Right kidney (tissue), 1 donor: ENCODE measurements around the gene SEC14L5.
"Not testable (repeated sequence)": the region's sequence is repeated elsewhere in the genome, so short reads cannot be mapped to it uniquely, and the experiment has no call there.

ENCODE experiments used
- DNase-seq: peaks from one replicate; pipeline ENCODE4 v3.0.0-alpha.2; 2016

Gene SEC14L5

DNA sequence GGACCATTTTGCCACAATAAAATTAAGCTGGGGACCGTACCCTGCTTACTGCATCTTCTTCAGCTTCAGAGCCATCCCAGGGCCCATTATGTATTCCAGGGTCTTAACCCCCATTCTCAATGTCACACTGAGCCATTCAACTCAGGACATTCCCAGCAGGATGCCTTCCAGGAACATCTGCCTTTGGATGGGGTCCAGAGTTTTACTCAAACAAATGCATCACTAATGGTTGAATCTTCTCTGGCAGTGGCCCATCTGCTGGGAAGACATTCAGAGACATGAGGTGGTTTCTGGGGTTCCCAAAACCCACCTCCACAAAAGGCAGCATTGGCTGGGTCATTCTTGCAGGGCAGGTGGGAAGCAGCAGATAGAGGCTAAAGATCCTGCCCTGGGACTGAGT, 3.4 kb upstream of the SEC14L5 start:
- no peak for DNase-seq

DNA sequence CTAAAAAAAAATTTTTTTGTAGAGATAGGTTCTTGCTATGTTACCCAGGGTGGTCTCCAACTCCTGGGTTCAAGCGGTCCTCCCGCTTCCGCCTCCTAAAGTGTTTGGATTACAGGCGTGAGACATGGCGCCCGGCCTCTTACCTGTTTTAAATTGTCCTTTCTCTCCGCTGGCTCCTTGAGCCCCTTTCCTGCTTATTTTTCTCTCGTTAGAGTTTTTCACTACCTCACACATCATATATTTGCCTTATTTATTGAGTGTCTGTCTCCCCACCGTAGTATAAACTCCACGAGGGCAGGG, 760 bp upstream of the SEC14L5 start:
- no peak for DNase-seq

DNA sequence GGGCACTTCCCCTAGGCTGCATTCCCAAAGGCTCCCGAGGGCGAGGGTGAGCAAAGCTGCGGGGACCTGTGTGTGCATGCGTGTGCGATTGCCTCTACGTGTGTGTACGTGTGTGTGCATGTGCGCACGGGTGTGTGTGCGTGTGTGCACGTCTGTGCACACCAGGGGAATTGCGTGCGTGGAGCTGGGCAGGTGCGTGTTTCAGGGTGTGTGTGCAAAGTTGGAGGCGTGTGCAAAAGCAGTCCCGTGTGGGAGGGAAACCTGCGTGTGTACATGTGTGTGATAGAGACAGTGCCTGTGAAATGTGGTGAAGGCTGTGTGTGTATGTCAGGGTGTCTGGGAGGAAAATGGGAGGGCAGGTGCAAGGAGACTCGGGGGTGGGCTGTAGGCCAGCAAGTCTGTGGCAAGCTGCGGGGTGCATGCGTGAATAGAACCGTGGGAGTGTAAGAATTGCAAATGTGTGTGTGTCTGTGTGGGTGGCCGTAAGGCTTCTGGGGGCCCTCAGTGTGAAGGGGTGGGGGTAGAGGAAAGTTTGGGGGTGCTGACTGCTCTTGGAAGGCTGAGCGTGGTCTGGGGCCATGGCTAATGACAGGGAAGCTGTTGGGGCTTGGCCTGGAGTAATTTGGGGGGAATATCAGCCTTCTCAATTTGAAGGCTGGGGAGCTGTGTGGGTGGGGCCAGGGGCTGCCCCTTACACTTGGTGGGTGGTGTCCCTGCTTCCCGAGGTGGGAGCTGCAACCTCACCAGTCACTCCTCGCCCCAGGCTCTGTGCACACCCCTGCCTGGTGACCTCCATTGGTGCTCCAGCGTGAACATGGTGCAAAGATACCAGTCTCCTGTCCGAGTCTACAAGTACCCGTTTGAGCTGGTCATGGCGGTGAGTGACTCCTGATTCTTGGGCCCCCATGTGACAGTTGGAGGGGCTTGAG, 644 bp downstream of the SEC14L5 start:
- no peak for DNase-seq

DNA sequence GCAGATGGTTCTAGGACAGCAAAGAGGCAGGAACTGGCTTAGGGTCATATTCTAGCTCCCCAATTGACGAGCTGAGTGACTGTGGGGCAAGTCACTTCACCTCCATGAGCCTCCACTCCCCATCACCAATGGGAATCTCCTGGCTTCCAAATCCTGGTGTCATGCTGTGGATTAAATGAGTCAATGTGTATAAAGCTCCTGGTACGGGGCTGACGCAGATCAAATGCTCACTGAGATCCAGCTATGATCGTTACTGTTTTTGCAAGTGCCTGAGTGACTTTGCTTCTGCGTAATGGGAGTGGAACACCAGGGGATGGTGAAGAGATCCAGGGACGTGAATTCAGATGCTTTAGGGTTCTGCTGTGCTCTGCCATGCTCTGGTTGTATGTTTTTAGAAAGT, 2.4 kb downstream of the SEC14L5 start:
- DNase-seq, result no peak

DNA sequence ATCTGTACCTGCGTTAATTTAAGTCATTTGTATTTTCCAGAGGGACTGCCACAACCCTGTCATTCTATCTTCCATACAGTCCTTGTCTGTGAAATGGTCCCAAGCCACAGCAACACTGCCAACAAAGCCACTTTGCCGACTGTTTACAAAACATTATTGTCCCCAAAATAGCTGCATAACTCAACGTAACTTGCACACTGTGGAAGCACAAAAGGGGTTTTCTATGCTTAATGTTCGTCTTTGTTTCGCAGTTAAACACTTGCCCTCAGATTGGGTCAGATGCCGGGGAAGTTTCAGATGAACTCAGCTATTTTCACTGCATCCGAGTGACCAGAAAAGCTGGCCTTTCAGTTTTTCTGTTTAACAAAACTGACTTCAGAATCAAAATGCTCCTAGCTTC, 4.6 kb downstream of the SEC14L5 start:
- DNase-seq, result no peak

DNA sequence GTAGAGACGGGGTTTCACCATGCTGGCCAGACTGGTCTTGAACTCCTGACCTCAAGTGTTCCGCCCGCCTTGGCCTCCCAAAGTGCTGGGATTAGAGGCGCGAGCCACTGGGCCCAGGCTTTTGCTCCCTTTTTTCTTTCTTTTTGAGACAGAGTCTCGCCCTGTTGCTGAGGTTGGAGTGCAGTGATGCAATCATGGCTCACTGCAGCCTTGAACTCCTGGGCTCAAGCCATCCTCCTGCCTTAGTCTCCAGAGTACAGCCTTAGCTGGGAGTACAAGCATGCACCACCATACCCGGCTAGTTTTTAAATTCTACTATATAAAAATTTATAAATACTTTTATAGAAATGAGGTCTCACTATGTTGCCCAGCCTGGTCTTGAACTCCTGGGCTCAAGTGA, 5.4 kb downstream of the SEC14L5 start:
- DNase-seq, result not testable (repeated sequence)

DNA sequence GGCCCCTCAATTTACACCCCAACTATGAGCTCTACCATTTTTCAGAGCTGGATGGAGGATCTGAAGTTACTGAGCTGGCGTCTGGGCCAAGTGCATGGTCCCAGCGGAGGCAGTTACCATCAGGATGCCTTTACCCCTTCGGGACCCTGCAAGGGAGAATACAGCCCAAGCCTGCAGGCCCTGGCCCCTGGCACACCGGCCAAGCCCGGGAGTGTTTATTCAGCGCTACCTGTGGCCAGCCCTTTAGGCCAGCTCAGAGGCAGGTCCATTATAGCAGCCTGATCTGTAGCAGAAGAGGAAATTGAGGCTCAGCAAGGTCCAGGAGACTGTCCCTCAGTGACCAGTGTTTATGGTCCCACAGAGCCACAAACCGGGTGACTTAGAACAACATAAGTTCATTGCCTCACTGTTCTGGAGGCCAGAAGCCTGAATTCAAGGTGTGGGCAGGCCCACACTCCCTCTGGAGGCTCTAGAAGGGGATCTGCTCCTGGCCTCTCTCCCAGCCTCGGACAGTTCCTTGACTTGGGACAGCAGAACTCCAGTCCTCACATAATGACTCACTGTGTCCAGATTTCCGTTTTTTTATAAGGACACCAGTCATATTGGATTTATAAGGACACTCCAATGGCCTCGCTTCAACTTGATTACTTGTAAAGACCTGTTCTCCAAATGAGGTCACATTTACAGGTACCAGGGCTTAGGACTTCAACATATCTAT, 8.8 kb downstream of the SEC14L5 start:
- DNase-seq, result no peak

DNA sequence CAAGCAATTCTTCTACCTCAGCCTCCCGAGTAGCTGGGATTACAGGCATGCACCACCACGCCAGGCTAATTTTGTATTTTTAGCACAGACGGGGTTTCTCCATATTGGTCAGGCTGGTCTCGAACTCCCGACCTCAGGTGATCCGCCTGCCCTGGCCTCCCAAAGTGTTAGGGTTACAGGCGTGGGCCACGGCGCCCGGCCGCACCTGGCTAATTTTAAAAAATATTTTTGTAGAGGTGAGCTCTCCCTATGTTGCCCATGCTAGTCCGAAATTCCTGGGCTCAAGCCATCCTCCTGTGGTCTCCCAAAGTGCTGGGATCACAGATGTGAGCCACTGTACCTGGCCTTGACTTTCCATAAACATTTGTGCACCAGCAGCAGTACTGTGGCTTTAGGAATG, 10.1 kb downstream of the SEC14L5 start:
- not testable (repeated sequence) for DNase-seq

DNA sequence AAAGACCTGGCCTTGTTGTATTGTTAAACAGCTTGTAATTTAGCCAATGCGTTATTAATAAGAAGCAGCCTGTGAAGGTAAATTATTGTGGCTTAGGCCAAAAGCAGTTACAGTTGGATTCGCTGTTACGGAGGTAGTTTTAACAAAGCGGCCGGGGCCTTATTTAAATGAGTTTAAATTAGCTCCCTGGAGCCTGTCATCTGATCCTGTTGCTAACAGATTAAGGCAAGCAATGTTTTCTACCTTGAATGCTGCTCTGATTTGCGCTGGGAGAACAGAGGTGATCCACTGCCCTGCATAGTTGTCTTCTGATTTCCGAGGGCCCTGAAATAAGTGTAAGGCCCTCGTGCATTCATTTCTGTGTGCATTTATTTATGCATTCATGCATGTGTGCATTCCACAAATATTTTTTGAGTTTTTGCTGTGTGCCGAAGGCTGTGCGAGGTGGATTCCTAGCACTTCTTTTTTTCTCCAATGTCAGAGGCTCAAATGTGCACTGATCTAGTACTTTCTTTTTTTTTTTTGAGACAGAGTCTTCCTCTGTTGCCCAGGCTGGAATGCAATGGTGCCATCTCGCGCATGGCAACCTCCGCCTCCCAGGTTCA, 10.9 kb downstream of the SEC14L5 start:
- DNase-seq, result no peak

DNA sequence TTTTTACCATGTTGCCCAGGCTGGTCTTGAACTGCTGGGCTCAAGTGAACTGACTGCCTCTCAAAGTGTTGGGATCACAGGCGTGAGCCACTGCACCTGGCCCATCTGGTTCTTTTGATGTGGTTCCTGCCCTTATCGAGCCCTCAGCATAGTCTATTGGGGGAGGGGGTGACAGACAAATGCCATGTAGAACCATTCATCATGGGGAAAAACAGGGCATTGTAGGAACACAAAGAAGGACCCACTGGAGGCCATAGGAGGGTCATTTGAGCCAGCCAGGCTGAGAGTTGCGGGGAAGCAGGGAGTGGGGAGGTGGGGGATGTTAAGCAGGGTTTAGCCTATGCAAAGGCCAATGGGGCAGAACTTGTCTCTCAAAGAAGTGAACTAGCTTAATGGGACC, 11.9 kb downstream of the SEC14L5 start:
- no peak for DNase-seq

DNA sequence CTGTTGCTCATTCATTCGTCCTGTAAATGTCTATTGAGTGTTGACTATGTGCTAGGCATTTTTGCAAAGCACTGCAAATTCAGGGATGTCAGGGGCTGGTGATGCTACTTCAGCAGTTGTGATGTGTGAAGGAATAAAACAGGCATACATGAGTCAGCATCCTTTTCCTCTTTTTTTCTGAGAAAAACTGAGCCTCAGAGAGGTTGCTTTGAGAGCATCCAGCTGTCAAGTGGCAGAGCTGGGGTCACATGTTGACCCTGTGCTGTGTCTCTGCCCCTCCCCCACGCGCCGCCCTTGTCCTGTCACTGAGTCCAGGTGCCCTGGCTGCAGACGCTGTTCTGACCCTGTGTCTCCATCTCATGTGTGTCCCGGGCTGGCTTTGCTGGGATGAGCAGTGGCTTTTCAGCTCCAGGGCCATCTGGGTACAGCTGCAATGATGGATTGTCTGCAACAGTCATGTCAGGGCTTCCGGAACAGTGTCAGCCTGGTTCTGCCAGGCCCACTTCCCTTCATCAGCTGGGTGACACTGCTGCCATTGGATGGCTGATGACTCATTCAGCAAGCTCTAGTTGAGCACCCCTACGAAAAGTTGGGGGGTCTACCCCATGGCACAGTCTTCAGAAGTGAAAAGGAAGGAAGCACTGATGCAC, 14.9 kb downstream of the SEC14L5 start:
- no peak for DNase-seq

DNA sequence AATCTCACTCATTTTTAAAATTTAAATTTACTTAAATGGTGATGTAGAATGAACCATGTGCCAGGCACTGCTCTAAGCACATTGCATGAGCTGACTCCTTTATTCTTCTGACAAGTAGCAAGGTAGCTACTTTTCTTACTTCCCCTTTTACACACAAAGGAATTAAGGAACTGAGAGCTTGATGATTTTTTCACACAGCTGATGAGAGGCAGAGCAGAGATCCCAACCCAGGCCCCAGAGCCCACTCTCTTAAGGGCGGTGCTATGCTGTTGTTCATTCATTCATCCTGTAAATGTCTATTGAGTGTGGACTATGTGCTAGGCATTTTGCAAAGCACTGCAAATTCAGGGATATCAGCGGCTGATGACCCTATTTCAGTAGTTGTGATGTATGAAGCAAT, 17.9 kb downstream of the SEC14L5 start:
- DNase-seq, result no peak

DNA sequence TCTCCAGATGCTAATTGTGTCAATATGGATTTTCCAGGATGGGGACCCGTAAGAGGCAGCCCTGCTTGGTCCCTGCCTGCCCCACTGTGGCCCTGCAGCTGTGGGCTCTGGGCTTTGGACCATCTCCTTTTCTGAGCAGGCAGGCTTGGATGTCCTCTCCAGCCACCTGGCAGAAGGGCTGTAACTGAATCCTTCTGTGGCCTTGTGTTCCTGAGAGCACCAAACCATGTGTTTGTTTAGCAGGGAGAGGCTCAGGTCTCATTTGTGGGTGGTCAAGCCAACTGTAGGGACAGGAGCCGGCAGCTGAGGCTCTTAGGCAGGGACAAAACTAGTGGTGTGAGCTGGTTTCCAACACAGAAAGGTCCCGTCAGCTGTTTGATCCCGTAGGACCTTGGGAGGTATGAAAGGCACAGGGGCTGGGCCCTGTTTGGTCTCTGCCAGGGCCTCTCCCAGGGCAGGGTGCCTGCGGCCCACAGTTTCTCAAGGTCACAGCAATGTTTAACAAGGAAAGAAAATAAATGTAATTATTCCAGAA, 18.5 kb downstream of the SEC14L5 start:
- no peak for DNase-seq

DNA sequence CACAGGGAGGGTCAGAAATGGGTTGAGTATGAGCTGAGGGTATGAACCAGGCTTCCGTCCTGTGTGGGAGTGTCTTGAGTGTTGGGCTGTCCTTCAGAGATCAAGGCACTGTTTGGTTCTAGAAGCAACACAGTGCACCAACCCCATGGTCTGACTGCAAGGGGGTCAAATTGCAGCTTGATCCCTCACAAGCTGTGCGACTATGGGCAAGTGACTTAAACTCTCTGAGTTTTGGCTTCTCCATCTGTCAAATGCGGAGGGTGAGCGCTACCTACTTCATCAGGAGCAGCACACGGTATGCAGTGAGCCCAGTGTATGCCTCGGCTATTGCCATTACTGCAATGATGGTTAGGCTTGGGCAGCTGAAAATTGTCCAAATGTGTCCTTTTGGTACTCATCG, 21.0 kb downstream of the SEC14L5 start:
- DNase-seq, result no peak

DNA sequence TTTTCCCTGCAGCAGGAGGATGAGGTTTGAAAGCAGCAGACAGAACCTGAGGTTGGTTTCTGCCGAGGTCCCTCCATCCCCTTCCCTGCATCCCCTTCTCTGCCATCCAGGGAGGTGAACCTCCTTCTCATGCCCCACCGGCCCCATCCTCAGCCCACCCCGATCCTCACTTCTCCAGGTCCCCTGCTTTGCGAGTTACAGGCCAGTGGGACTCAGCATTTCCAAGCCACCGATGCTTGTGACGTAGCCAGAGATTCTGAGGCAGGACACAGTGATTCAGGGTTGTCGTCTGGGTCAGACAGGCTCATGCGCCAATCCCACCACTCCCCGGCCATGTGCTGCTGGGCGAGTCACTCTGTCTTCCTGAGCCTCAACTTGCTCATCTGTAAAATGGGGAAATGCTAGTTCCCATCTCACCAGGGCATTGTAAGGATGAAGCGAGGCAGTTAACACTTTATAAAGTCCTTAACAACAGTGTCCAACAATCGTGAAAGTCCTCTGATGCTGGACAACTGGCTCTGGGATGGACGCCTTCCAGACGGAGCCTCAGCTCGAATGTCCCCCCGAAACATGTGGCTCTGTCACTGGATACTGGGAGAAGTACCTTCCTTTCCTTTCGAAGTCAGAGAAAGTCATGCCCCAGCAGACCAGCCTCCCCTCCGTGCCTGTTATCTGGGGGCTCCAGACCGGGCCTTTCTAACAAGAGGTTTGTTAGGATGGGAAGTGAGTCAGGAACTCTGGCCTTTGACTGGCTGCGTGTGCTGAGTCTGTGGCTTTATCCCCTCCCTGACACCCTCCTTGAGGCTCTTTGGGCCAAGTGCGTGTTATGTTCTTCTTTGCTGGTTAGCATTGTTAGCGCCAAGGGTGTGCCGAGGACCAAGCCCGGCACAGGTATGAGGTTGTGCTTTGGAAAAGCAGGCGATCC, 21.9 kb downstream of the SEC14L5 start:
- DNase-seq, result no peak

DNA sequence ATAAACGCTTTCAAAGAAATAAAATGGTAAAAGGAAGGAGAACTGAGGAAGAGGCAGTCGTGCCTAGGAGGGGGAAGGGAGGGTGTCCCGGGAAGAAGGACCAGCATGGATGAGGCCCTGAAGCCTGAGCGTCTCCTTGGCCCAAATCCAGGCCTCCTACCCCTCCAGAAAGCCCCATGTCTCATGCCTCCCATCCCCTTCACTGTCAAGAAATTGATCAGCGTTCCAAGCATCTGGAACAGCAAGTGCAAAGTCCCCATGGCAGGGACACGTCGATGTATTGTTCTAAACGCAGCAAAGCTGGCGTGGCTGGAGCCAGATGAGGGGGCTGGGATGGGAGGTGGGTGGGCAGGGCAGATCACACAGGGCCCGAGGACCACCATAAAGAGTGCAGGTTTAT, 22.6 kb downstream of the SEC14L5 start:
- DNase-seq, result no peak

DNA sequence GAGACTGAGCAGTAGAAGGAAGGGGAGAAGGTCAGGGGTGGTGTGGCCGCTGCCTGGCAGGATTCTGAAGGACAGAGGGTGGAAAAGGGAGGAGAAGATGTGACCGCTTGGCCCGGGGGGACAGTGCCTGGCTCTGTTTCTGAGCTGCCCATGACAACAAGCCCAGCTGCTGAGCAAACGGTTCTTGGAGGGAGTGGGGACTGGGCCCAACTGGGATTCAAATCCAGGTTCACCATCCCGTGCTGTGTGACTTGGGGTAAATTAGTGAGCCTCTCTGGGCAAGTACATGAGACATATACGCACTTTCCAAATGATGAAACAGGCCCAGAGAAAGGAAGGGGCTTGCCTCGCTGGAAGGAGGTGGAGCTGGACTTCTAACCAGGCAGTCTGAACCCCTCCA, 23.3 kb downstream of the SEC14L5 start:
- no peak for DNase-seq

DNA sequence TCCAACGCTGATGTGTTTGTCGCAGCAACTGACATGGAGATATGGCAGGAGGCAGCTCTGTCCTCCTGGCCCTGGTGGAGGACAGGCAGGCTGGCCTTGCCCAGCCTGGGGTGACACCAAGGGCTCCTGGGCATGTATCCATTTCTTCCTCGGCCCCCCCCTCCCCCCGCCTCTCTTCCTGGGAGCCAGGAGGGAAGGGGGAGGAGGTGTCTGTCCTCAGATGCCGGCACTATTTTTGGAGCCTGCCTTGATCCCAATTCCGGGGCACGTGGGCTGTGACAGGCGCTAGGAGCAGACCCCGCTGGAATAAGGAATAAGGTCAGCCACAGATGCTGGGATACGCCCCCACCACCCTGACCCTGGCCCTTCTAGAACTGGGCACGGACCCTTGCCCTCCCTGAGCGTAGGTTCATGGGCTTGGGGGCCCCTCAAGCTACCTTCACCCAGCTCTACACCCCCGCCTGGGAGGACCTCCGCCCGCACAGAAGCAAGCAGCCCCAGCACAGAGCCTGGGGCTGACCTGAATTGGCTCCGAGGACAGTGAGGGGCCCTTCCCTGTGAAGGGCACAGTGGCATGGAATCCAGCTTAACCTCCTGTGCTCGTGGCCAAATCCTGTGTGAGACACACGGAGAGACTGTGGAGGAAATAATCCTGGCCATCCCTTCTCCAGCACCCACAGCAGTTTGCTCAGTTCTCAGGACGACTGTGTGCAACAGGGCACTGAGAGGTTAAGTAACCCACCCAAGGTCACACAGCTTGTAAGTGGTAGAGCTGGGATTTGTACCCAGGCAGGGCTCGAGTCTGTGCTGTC, 24.1 kb downstream of the SEC14L5 start:
- DNase-seq, result no peak

DNA sequence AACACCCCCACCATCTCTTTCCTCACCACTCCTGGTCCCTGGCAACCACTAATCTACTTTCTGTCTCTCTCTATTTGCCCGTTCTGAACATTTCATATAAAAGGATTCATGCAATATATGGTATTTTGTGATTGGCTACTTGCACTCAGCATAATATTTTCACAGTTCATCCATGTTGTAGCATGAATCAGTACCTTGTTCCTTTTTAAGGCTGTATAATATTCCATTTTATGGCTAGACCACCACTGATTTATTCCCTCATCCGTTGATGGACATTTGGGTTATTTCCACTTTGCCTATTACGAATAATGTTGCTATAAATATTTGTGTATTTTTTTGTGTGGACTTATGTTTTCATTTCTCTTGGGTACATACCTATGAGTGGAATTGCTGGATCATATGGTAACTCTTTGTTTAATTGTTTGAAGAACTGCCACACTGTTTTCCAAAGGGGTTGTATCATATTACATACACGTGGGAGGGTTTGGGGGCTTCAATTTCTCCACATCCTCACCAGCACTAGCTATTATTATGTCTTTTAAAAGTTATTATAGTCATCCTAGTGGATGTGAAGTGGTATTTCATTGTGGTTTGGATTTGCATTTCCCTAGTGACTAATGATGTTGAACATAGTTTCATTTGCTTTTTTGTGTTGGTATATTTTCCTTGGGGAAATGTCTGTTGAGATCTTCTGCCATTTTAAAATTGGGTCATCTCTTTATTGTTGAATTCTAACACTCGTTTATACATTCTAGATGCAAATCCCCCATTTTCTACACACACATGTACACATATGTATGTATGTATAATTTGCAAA, 26.3 kb downstream of the SEC14L5 start:
- no peak for DNase-seq

DNA sequence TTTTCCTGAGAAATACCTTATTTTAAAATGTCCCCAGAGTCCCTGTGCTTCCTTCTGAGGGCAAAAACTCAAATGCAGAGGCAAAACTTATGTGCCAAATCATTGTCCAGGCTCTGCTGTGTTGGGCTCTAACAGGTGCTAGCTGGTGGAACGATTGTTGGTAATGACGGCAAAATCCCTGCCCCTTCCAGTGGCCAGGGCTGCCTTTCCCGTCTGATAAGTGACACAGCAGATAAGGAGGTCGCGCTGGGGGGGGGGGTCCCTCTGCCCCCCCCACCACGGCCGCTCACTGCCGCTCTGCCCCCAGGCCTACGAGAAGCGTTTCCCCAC, 29.1 kb downstream of the SEC14L5 start:
- DNase-seq, result no peak
